Gastrocnemius medialis (tissue), 4 donors: ENCODE results near the gene SPTBN1.

Source experiments
- CTCF ChIP-seq, 5 experiments: fragments of 450-650 bp in 3 of 5; fragments of 200-600 bp in 2 of 5; sonication (generic) in 2 of 5; IDR thresholded peaks in 4 of 5; conservative IDR thresholded peaks in 1 of 5; 1 replicate in 4 of 5; 2 replicates in 1 of 5; pipeline ENCODE4 v1.5.1; 2016 to 2019; ENCODE audit warnings: antibody characterized with exemption in 5 of 5, mild to moderate bottlenecking in 3 of 5, moderate library complexity in 3 of 5
- POLR2A ChIP-seq, 2 donors: fragments of 450-650 bp; IDR thresholded peaks; one replicate each; pipeline ENCODE4 v1.6.1; 2017; ENCODE audit warnings: antibody characterized with exemption in 2 of 2, mild to moderate bottlenecking in 2 of 2, moderate library complexity in 2 of 2

- TF ChIP-seq POLR2A (IDR thresholded peaks at IDR 0.05) (peak in 1 of 2 donors; percentile 2), CTCF (IDR thresholded peaks at IDR 0.05 in 4 of 5, conservative IDR thresholded peaks at IDR 0.05 in 1 of 5) (no peak)
Observed at GRCh38 chr2:54456612-54457322, 640 bp downstream of the SPTBN1 start.
